GM23248 (cell line): ENCODE measurements around the gene CHD3. TPM values are rescaled to one million over a fixed set of nuclear protein-coding genes. Genes with fewer than 3 reads are reported as not detected.

Source experiments
- DNase-seq: peaks from one replicate; pipeline ENCODE4 v3.0.0-alpha.2; 2015
- H2AFZ ChIP-seq: fragments of 200-600 bp; sonication (generic); 2 replicates; pipeline ENCODE4 v1.6.1; 2016; ENCODE audit warnings: antibody characterized with exemption
- H3F3A ChIP-seq: fragments of 200-600 bp; sonication (generic); 2 replicates; pipeline ENCODE4 v1.6.1; 2016; ENCODE audit warnings: mild to moderate bottlenecking, antibody characterized with exemption, mixed run types; ENCODE audit not compliant: insufficient read depth
- H3K27ac ChIP-seq: fragments of 200-600 bp; sonication (generic); 2 replicates; pipeline ENCODE4 v1.5.1; 2016; ENCODE audit warnings: mild to moderate bottlenecking
- H3K27me3 ChIP-seq: fragments of 200-600 bp; sonication (generic); replicated peaks from 2 replicates; pipeline ENCODE4 v1.6.1; 2016; ENCODE audit warnings: mild to moderate bottlenecking; ENCODE audit not compliant: insufficient read depth
- H3K36me3 ChIP-seq: fragments of 200-600 bp; sonication (generic); 2 replicates; pipeline ENCODE4 v1.6.1; 2016; ENCODE audit warnings: low read depth, mild to moderate bottlenecking
- H3K4me1 ChIP-seq: fragments of 200-600 bp; sonication (generic); 2 replicates; pipeline ENCODE4 v1.6.1; 2016; ENCODE audit warnings: mild to moderate bottlenecking; ENCODE audit not compliant: insufficient read depth
- H3K4me2 ChIP-seq: fragments of 200-600 bp; sonication (generic); one replicate; pipeline ENCODE4 v1.6.1; 2016; ENCODE audit warnings: mild to moderate bottlenecking; ENCODE audit not compliant: unreplicated experiment
- H3K4me3 ChIP-seq: fragments of 200-600 bp; sonication (generic); 2 replicates; pipeline ENCODE4 v1.5.1; 2016; ENCODE audit warnings: mild to moderate bottlenecking
- H3K79me2 ChIP-seq: fragments of 200-600 bp; sonication (generic); 2 replicates; pipeline ENCODE4 v1.6.1; 2016; ENCODE audit warnings: mild to moderate bottlenecking; ENCODE audit not compliant: insufficient read depth
- H3K9ac ChIP-seq: fragments of 200-600 bp; sonication (generic); 2 replicates; pipeline ENCODE4 v1.6.1; 2016; ENCODE audit warnings: mild to moderate bottlenecking
- H3K9me2 ChIP-seq: fragments of 200-600 bp; sonication (generic); 2 replicates; pipeline ENCODE4 v1.6.1; 2016; ENCODE audit warnings: mixed run types, mild to moderate bottlenecking, moderate library complexity; ENCODE audit not compliant: insufficient read depth
- H3K9me3 ChIP-seq: fragments of 200-600 bp; sonication (generic); one replicate; pipeline ENCODE4 v1.6.1; 2017; ENCODE audit warnings: low read depth
- H4K20me1 ChIP-seq: fragments of 200-600 bp; sonication (generic); 2 replicates; pipeline ENCODE4 v1.6.0; 2016; ENCODE audit not compliant: insufficient read depth
- EZH2 ChIP-seq: fragments of 200-600 bp; sonication (generic); IDR thresholded peaks from 2 replicates; pipeline ENCODE4 v1.6.1; 2018; ENCODE audit warnings: antibody characterized with exemption, mild to moderate bottlenecking; ENCODE audit not compliant: insufficient read depth, poor library complexity, severe bottlenecking
- EZH2phosphoT487 ChIP-seq: fragments of 200-600 bp; sonication (generic); IDR thresholded peaks from 2 replicates; pipeline ENCODE4 v1.6.1; 2018; ENCODE audit warnings: antibody characterized with exemption, moderate library complexity, mild to moderate bottlenecking, low read depth; ENCODE audit not compliant: insufficient read depth
- WGBS, 2 experiments: methylation state at CpG; one replicate each; pipeline ENCODE4 v1.1.6; 2015 to 2017; ENCODE audit warnings: low lambda C conversion rate in 2 of 2, low coverage in 1 of 2; ENCODE audit errors: missing lambda C conversion rate in 2 of 2; 5-methylcytosine and 5-hydroxymethylcytosine counted together
- in situ Hi-C: fragments of 300-500 bp; cut with MboI; formaldehyde crosslinking; loops from 2 replicates; pipeline ENCODE4 v1.15.0; 2020
- polyA plus RNA-seq: library from polyadenylated mRNA; unstranded; fragments of >200 nt; fragmentation: Nextera tagmentation; extraction: Ambion mirVana; gene quantifications from 2 replicates; pipeline ENCODE4 v1.2.1, GENCODE V29; 2016
- total RNA-seq: library from RNA; depleted of rRNA; stranded (reverse); fragments of >200 nt; shearing (Covaris generic); gene quantifications from 2 replicates; pipeline ENCODE4 v1.2.3, GENCODE V29; 2014

The CHD3 gene
- total and polyA plus RNA-seq, 2 experiments from 2014 or later: 16.0 to 73.6 TPM

- Histone ChIP-seq H2AFZ (no peak overlapping the region), H3K4me3 (no peak overlapping the region), H3K27me3 (no peaks in the 10 kb centered on the region), H4K20me1 (no peaks in the 10 kb centered on the region), H3K9me3 (no peaks in the 10 kb centered on the region), H3K9ac (no peak overlapping the region), H3K27ac (no peak overlapping the region), H3K36me3 (peaks cover 36% of the 10 kb centered on the region; the same call in 1 of the 2 replicates), H3K79me2 (no peaks in the 10 kb centered on the region), H3F3A (no peaks in the 10 kb centered on the region), H3K4me1 (no peaks in the 10 kb centered on the region), H3K4me2 (no peak overlapping the region), H3K9me2 (no peaks in the 10 kb centered on the region)
- TF ChIP-seq EZH2phosphoT487: no peak
- TF ChIP-seq EZH2: no peak
- WGBS, 2 experiments: 70 to 80% methylated on average over 22 of the region's 22 CpGs
- DNase-seq: no peak
- in situ Hi-C loops: no loop called here
These were observed 14.8 kb downstream of the CHD3 start for GRCh38 chr17:7903154-7904103.

GRCh38 chr17:7909089-7909488 is 20.5 kb downstream of the CHD3 start:
- H3K4me1 ChIP-seq: no peaks in the 10 kb centered on the region
- no peak overlapping the region for H3K27ac ChIP-seq
- H4K20me1 ChIP-seq: no peaks in the 10 kb centered on the region
- no peaks in the 10 kb centered on the region for H3K9me3 ChIP-seq
- no peak for TF ChIP-seq EZH2phosphoT487
- no peak for TF ChIP-seq EZH2
- H2AFZ ChIP-seq: no peak overlapping the region
- no peaks in the 10 kb centered on the region for H3K9me2 ChIP-seq
- peaks cover 18% of the 10 kb centered on the region for H3F3A ChIP-seq
- H3K4me3 ChIP-seq: no peak overlapping the region
- H3K27me3 ChIP-seq: no peaks in the 10 kb centered on the region
- no peak overlapping the region for H3K4me2 ChIP-seq
- in situ Hi-C loops: no loop called here
- peaks cover 2% of the 10 kb centered on the region; the same call in 1 of the 2 replicates for H3K79me2 ChIP-seq
- peaks cover 9% of the 10 kb centered on the region; the same call in 1 of the 2 replicates for H3K36me3 ChIP-seq
- H3K9ac ChIP-seq: no peak overlapping the region
- no peak for DNase-seq
- 88 to 94% methylated on average over 15 to 29 of the region's 29 CpGs for WGBS, 2 experiments

GRCh38 chr17:7910281-7910680 is 21.7 kb downstream of the CHD3 start:
- TF ChIP-seq EZH2: no peak
- TF ChIP-seq EZH2phosphoT487: no peak
- in situ Hi-C loops: no loop called here
- Histone ChIP-seq H3K9me2 (no peaks in the 10 kb centered on the region), H2AFZ (no peak overlapping the region), H3K27me3 (no peaks in the 10 kb centered on the region), H3K36me3 (peaks cover 6% of the 10 kb centered on the region; the same call in 1 of the 2 replicates), H3K4me3 (no peak overlapping the region), H3K27ac (no peak overlapping the region), H3K4me1 (peaks cover 8% of the 10 kb centered on the region), H3K79me2 (peaks cover 8% of the 10 kb centered on the region), H3K9ac (no peak overlapping the region), H3F3A (peaks cover 30% of the 10 kb centered on the region), H3K9me3 (no peaks in the 10 kb centered on the region), H3K4me2 (no peak overlapping the region), H4K20me1 (no peaks in the 10 kb centered on the region)
- DNase-seq: no peak
- 96% methylated on average over 15 of the region's 15 CpGs for WGBS, 2 experiments

GRCh38 chr17:7910711-7911110 is 22.1 kb downstream of the CHD3 start:
- H2AFZ ChIP-seq: no peak overlapping the region
- no peak for TF ChIP-seq EZH2phosphoT487
- TF ChIP-seq EZH2: no peak
- no peaks in the 10 kb centered on the region for H3K9me3 ChIP-seq
- H3K4me2 ChIP-seq: no peak overlapping the region
- peaks cover 8% of the 10 kb centered on the region for H3K4me1 ChIP-seq
- in situ Hi-C loops: no loop called here
- peaks cover 8% of the 10 kb centered on the region for H3K79me2 ChIP-seq
- H3K4me3 ChIP-seq: no peak overlapping the region
- H3K27me3 ChIP-seq: no peaks in the 10 kb centered on the region
- no peak overlapping the region for H3K27ac ChIP-seq
- H3F3A ChIP-seq: peaks cover 30% of the 10 kb centered on the region
- DNase-seq: no peak
- no peaks in the 10 kb centered on the region for H3K9me2 ChIP-seq
- no peaks in the 10 kb centered on the region for H4K20me1 ChIP-seq
- H3K36me3 ChIP-seq: peaks cover 6% of the 10 kb centered on the region; the same call in 1 of the 2 replicates
- no peak overlapping the region for H3K9ac ChIP-seq
- WGBS, 2 experiments: 97 to 98% methylated on average over 13 of the region's 13 CpGs
